Hypothalamus (tissue), 51 donors: Measurements from ENCODE around the gene NPC2.
A peak's percentile ranks its signal among the peaks of the same experiment; 100 is the strongest.
"Not testable (repeated sequence)": the region's sequence is repeated elsewhere in the genome, so short reads cannot be mapped to it uniquely, and the experiment has no call there.

Experiments used
- DNase-seq, 51 donors: peaks; one replicate each; lab custom pipeline; 2025; lab: John Stamatoyannopoulos, UW

The NPC2 gene

DNA sequence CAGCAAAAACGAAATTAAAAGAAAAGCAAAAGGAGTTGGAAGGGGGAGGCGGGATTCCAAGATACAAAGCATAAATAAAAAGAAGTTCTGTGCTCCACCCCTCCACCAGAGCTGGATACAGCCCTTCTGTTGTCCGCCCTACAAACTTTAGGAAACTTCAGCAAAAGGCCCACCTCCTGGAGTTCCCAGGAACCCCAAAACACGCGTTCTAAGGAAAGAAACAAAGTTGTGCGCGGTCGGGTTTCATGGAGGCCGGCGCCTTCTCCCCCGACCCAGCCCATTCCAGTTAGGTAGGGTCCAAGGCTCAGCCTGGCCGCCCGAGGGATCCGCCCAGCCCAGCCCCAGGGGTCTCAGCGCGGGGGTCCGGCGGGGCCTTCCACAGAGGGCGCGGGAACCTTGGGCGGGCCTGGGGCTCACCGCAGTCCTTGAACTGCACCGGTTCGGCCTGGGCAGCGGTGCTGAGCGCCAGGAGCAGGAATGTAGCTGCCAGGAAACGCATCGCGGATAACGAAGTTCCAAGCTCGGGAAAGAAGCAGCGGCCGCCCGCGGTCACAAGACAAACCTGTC is at the start of gene NPC2:
Gene NPC2, minus strand, starts transcription at position 530 of the 567 bp plus-strand sequence. Its CDS starts 31 bp downstream, at position 499.
- DNase-seq, result peak in 1 of 51 donors; percentile 60

DNA sequence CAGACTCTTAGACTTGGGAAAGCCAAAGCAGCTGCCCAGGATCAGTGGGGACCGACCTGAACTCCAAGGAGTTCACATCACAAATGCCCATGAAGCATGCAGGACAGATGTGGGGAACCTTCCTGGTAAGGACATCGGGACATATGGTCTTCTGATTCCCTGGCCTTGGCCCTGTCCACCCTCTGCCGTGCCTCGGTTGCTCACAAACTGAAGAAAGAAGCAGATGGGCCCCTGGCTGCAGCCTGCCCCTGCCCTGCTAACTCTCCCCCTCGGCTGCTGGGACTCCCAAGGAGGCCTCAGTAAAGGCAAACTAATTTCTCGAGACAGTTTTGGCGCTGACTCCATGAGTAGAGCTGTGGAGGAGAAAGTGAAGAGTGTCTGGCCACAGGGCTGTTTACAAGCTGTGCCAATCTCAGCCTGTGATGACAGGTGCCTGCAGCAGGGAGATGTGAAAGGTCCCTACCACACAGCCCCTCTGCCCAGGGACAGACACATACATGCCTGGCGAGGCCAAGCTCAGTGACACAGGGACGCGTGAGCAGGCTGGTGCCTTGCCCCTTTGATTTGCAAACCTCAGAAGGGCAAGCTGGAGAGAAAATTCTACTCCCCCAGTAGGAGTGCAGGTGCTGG is 49.1 kb upstream of the NPC2 start:
- no peak for DNase-seq

DNA sequence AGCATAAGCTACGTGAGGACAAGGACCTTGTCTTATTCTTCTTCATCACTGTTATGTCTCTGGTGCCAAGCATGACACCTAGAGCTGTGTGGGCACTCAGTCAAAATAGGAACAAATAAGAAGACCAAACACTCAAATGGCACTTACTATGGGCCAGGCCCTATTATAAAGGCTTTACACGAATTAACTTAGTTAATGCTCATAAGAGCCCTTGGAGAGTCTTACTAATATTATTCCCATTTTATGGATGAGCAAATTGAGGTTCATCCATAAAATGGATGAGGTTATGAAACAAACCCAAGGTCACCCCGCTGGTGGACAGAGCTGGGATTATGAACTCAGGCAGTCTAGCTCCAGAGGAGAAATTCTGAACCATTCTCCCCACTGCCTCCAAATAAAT is 48.1 kb upstream of the NPC2 start:
- DNase-seq, result no peak

DNA sequence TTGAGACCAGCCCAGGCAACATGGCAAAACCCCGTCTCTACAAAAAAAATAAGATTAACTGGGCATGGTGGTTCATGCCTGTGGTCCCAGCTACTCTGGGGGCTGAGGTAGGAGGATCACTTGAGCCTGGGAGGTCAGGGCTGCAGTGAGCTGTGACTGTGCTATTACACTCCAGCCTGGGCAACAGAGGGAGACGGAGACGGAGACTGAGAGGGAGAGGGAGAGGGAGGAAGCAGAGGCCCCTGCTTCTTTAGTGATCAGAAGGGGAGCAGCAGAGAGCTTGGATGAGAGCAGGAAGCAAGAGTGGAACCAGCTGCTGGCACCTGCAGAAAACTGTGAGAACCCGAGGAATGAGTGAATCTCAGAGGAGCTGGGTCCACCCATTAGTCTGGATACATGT is 46.4 kb upstream of the NPC2 start:
- no peak for DNase-seq

DNA sequence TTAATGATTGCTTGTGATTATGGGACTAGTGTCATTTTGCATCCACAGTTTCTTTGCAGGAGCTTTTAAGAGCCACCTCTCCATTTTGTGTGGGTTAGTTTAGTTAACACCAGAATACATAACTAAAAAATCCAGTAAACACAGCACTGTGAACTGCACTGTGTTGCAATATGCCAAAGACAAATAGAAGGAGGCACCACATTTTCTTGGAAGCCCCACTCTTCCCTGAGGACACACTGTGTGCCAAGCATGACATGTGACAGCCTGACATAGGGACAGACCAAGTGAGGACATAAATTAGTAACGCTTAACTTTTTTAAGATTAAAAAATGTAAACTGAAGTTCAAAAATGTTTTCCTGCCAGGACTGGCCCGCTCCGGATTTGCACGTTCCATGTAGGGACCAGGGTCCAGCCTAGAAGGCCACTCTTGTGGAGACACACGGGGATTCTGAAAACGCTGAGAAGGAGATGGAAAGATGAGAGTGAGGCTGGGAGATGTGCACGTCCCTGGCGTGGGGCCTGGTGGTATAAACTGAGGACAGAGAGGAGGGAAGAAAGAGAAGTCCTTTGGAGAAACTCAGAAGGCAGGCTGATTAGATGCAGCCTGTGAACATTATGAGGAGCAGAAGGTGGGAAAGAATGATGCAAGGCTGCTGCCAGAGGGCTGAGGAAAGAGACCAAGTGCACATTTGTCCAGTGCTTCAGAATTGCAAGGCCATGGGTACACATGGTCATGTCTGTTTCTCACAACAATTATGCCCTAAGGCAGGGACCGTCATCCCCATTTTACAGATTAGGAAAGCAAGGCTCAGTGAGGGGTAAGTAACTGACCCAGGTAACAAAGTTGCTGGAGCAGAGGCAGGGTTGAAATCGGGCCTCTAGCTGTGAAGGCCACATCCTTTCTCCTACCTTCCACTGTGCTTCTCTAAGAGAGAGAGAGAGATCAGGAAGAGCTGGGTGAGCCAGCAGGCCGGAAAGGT is 45.6 kb upstream of the NPC2 start:
- DNase-seq, result no peak

DNA sequence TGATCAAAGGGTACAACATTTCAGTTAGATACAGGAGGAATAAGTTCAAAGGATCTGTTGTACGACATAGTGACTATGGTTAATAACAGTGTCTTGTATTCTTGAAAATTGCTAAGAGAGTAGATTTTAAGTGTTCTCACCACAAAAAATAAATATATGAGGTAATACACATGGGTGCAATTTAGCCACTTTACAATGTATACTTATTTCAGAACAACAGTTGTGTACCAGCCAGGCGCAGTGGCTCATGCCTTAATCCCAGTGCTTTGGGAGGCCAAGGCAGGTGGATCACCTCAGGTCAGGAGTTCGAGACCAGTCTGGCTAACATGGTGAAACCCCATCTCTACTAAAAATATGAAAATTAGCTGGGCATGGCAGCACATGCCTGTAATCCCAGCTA is 43.2 kb upstream of the NPC2 start:
- not testable (repeated sequence) for DNase-seq

DNA sequence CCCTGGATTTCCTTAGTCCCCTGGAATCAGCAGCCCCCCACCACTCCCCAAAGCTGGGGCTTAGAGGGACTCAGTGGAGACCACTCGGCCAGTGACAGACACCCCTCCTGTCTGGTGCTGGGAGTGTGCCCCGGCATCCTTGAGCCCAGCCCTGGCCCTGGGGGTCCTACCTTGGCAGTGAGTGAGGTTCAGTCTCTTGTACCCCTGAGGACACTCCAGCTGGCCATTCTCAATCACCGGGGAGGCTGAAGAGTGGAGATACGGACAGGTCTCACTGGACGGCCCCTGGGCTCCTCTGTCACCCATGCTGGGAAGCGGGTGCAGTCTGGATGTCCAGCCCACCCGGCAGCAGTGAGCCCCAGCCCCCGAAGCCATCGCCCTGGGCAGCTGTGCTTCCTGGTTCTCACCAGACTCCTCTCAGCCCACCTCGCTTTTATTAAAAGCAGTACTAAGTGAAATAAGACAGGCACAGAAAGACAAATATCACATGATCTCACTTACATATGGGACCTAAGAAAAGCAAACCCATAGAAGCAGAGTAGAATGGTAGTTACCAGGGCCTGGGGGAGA is 42.7 kb upstream of the NPC2 start:
- DNase-seq, result no peak

DNA sequence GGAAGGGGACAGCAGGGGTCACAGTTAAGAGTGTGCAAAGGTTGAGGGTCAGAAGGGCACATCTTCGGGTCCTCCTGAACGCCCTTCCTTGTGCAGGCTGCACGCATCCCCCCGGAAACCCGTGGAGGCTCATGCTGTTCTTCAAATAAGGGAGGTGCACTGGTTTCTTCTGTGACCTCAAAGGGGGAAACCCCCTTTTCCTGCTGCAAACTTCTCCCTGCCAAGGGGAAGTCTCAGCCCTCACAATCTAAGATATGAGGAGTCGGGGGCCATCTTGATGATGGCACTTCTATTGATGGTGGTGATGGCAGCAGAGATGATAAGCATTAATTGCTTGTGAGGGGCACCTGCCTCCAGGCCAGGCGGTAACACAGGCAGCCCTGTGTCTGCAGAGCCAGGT is 40.5 kb upstream of the NPC2 start:
- peak in 1 of 51 donors; percentile 1 for DNase-seq

DNA sequence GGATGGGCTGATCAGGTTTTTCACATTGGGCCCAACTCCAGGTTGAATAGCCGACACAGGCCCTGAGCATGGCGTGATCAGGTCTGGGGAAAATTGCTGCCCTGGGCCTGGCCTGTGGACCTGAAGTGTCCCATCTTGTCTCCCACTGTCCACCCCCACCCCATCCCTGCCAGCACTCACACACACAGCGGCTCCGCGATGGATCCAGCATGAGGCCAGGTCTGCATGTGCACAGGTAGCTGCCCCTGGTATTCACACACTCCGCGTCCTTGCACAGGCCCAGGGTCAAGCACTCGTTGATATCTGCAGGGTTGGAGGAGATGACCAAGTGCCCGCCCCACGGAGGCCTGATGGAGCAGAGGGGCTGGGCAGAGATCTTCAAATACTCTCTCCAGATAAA is 39.1 kb upstream of the NPC2 start:
- DNase-seq, result no peak

DNA sequence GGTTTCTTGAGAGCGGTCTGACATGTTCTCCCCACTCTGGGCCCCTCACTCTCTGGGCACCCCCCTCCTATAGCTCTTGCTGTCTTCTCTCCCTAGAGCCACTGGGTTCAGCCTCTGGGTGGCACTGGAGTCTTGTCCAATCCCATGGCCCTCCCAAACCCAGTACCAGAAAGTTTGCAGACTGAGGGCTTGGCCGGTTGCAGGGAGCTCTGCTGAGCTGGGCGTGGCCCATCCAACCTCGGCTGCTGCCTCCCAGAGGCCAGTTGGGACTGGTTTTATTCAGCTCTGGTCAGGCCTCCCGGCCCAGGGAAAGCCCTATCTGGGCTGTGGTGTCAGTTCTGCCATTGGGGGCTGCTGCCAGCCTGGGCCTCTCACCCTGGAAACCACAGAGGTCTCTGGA is 38.4 kb upstream of the NPC2 start:
- DNase-seq, result no peak

DNA sequence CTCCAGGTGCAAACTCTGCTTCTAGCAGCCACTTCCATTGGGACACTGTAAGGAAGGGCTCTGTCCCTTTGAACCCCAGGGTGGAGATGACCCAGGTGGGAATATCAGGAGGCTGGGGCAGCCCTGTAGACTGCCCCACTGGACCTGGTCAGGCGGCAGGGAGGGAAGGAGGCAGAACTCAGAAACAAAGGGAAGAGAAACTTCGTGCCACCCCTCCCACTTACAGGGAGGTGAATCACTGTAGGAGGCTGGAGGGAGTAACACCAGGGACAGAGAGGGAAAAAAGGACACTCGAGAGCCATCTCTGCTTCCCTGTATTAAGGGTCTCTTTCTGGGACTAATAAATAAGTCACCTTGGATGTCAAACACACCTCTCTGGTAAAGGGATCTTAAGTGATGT is 37.9 kb upstream of the NPC2 start:
- DNase-seq, result no peak

DNA sequence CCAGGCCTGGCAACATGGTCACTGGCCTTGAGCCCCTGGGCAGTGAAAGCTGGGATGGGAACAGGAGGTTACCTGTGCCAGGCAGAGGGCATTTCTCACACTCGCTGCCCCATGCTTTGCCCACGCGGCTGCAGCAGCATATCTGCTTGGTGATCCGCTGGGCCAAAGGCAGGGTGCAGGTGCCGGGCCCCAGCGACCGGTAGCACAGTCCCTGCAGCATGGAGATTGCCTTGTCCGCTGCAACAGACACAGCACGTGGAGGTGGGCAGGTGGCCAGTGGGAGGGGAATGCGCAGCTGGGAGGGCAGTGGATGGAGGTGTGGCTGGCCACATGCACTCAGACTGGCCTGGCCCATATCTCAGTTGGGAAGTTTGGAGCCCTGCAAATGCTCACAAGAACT is 35.8 kb upstream of the NPC2 start:
- DNase-seq, result no peak

DNA sequence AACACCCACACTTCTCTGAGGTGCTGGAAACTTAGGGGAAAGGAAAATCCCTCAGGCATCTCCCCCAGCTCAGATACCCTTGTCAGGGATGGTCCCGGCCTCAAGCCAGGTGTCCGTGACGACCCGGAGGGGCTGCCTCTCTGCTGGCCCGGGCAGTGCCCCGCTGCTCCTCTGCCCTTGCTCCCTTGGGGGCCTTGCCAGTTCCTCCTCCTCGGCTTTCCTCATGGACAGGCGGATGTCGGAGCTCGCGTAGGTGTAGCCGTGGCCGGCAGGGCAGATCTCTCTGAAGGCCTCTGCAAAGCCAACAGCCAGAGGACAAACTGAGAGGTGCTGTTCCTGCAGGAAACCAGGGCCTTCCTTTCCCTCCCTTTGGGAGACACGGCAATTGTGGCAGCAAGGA is 35.3 kb upstream of the NPC2 start:
- no peak for DNase-seq

DNA sequence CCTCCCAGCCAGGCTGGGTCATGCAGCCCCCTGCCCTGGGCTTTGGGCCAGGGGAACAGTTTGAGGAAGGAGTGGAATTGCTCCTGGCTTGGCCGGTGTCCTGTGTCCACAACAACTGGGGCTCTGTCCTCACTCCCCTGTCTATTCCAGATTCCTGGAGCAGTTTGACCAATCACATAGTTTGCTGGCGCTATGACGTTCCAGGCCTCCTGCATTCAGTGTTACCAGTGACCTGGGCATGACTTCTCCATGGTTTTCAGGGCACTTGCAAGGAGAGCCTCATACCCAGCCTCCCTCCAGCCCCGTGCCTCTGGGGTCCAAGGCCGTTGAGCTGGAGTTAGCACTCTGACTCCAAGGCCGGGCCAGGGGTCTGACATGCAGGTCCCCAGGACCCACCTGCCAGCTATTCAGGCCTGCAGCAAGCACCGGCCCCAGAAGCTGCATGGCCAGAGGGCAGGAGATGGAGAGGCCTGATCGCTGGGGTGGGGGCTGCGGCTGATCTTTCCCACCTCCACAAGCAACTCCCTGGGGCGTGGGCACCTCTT is 34.7 kb upstream of the NPC2 start:
- DNase-seq, result no peak

DNA sequence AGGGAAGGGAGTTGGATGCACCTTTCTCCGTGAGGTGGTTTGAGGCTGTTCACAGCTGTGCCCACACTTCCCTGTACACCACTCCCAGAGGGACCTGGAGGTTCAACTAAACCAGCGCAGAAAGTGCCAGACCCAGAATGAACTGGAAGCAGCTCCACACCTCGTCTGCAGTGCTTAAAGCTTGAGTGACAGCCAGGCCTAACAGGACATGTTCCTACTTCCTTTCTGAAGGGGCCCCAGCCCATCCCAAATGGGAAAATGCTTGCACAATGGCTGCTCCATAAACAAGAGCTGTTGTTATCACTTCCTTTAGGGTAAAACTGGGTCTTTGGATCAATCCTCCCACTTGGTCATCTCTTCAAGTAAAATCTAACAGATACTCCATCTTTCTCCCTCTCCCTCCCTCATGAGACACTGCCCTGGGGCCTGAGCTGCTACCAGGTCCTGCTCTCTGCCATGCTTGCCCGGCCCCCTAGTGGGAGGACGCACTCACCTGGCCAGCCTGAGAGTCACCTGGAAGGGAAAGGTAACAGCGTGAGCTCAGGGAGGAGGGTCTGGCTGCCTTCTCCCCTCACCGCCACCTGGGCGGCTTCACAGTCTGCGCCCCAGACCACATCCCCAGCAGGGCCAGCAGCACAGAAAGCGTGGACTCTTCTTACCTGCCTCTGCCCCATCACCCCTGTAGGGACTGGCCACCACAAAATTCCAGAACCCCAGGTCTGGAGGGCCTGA is 33.9 kb upstream of the NPC2 start:
- no peak for DNase-seq

DNA sequence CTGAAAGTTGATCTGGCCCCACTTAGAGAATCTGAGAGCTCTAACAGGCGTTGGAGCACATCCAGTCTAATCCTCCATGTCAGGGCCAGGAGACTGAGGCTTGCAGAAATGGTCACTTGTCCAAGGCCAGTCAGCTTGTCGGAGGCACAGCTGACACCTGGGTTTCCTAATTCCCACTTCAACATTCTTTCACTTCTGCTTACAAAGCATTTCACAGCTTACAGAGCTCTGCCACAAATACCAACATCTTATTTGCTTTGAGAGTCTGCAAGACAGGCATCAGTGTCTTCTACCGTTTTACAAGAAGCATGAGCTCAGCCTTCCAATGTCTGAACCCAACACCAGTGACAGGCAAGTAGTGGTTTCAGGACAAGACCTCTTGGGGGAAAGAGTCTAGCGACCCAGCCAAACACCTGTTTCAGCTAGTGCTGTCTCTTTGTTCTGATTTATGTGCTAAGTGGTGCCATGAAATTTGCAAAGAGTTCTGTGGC is 32.3 kb upstream of the NPC2 start:
- no peak for DNase-seq

DNA sequence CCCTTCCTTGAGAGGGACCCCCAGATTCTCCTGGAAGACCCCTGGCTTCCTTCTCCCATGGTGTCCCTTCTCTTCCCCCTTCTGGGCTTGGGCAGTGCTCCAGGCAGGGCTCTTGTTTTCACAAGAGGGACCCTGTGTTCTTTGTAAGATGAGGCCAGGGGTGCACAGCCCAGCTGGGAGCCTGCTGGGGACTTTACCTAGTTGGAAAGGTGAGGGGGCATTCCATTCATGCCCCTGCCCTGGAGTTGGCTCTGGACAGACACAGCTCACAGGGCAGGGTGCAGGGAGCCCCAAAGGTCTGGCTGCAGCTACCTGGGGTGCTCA is 31.7 kb upstream of the NPC2 start:
- no peak for DNase-seq

DNA sequence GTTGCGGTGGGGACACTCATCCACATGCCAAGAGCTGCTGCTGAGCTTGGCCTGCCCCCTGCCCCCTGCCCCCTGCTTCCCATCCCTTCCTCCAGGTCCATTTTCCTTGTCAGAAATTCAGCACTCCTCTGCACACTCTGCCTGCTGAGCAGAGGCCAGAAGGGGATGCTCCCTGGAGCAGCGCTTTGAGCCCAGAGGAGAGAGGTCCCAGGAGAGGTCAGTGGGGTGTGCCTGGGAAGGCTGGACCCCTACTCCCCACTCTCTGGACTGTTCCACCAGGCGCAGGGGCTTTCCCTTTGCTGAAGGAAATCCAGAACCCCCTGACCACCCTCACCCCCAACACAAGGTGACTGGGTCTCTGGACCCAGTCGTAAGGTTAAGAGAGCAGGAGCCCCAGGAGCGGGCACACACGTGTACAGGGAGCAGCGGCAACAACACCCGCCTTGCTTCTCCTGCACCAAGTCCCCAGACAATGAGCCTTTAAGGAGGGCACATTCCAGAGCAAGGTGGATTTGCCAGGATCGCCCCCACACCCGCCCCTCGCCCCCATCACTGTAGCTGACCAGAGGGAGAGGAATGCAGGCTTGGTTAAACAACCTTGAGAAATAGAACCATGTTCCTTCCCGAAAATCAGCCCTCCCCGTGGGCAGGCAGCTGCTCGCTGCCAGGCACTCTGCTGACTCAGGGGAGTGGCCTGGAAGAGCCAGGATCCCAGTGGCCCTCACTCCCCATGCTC is 31.1 kb upstream of the NPC2 start:
- no peak for DNase-seq

DNA sequence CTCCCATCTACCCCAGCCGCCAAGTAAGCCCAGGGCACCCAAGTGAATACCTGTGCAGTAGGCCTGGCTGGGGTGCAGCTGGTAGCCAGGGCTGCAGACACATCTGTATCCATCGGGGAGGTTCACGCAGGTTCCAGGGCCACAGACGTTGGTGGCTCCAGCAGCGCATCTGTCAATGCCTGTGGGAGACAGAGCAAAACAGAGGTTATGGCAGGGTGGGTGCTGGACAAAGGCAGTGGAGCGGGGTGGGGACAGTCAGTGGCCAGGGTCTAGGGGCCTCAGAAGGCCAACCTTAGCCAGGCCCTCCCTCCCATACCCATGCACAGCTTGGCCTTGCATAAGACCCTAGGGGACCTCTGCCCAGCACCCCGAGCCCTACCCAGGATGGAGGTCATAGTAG is 29.6 kb upstream of the NPC2 start:
- DNase-seq, result no peak

DNA sequence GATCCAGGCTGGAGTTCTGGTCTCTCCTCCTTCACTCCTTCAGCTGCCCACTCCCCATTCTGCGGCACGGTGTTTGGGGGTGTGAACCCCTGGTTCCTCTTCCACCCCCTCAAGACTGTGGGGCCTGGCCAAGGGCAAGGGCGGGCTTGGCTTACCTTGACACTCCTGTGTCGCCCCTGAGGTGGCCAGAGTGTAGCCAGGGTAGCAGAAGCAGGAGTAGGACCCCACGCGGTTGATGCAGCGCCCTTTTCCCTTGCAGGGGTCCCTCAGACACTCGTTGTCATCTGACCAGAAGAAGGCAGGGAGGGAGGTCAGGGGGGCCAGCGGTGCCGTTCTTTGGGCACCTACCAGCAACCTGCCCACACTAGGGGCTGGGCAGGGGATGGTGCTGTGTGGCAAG is 28.7 kb upstream of the NPC2 start:
- DNase-seq, result no peak
